ENCODE measurements around the gene OR1A2. TPM values are rescaled to one million over a fixed set of nuclear protein-coding genes. Genes with fewer than 3 reads are reported as not detected.
"Not testable (repeated sequence)": the region's sequence is repeated elsewhere in the genome, so short reads cannot be mapped to it uniquely, and the experiment has no call there.

OR1A2 gene
- polyA plus RNA-seq: not detected

GRCh38 chr17:3197219-3197618 lies at the start of gene OR1A2:
TSS of gene OR1A2 (plus strand) at chr17:3197519. CDS start at chr17:3197519, 0 bp downstream.
- no peak within 1 kb of the TSS for H3K27ac ChIP-seq (ENCODE audit: low read depth, low read length)
- 66 to 81% (median 80%) methylated on average over 4 of the region's 4 CpGs for WGBS, 3 donors

- H3K27ac ChIP-seq (ENCODE audit: low read depth, low read length): no peak overlapping the region
- WGBS, 3 donors: 57 to 73% (median 62%) methylated on average over 1 of the region's 1 CpG
These were observed 40.1 kb upstream of the OR1A2 start for GRCh38 chr17:3157218-3157617.

GRCh38 chr17:3167574-3167973 lies 29.7 kb upstream of the OR1A2 start:
- H3K27ac ChIP-seq (ENCODE audit: low read depth, low read length): no peak overlapping the region
- 46 to 63% (median 50%) methylated on average over 5 of the region's 5 CpGs for WGBS, 3 donors

GRCh38 chr17:3189961-3190360 lies 7.4 kb upstream of the OR1A2 start:
- 22 to 40% (median 29%) methylated on average over 4 of the region's 4 CpGs for WGBS, 3 donors

GRCh38 chr17:3207367-3207766 lies 10.0 kb downstream of the OR1A2 start, which contains the start of gene OR1A1:
TSS of gene OR1A1 (plus strand) at chr17:3207667. CDS start at chr17:3215621, 7,954 bp downstream.
- no peak within 1 kb of the TSS for H3K27ac ChIP-seq (ENCODE audit: low read depth, low read length)
- WGBS, 3 donors: 56 to 74% (median 70%) methylated on average over 7 of the region's 7 CpGs

More at GRCh38 chr17:3189961-3190360, 7.4 kb upstream of the OR1A2 start:
- H3K27ac ChIP-seq (ENCODE audit: low read depth, low read length): no peak overlapping the region

- WGBS, 3 donors: 87 to 96% (median 87%) methylated on average over 6 of the region's 6 CpGs
- H3K27ac ChIP-seq (ENCODE audit: low read depth, low read length): no peak overlapping the region
These were observed 11.2 kb downstream of the OR1A2 start for GRCh38 chr17:3208484-3208883.

GRCh38 chr17:3213001-3213400 lies 15.7 kb downstream of the OR1A2 start:
- 63 to 74% (median 73%) methylated on average over 3 of the region's 3 CpGs for WGBS, 3 donors
- no peak overlapping the region for H3K27ac ChIP-seq (ENCODE audit: low read depth, low read length)

- WGBS, 3 donors: 58 to 61% (median 59%) methylated on average over 6 of the region's 6 CpGs
- no peak overlapping the region for H3K27ac ChIP-seq (ENCODE audit: low read depth, low read length)
These were observed 16.3 kb downstream of the OR1A2 start for GRCh38 chr17:3213587-3213986.

GRCh38 chr17:3219978-3220377 lies 22.7 kb downstream of the OR1A2 start:
- 57 to 75% (median 71%) methylated on average over 3 of the region's 3 CpGs for WGBS, 3 donors
- not testable (repeated sequence) for H3K27ac ChIP-seq (ENCODE audit: low read depth, low read length)

GRCh38 chr17:3221850-3222249 lies 24.5 kb downstream of the OR1A2 start:
- no peak overlapping the region for H3K27ac ChIP-seq (ENCODE audit: low read depth, low read length)
- 85 to 89% (median 86%) methylated on average over 2 of the region's 2 CpGs for WGBS, 3 donors

GRCh38 chr17:3222505-3222904 lies 25.2 kb downstream of the OR1A2 start:
- WGBS, 3 donors: 41 to 63% (median 63%) methylated on average over 2 of the region's 2 CpGs
- H3K27ac ChIP-seq (ENCODE audit: low read depth, low read length): no peak overlapping the region

- H3K27ac ChIP-seq (ENCODE audit: low read depth, low read length): not testable (repeated sequence)
These were observed 27.5 kb downstream of the OR1A2 start for GRCh38 chr17:3224721-3225352.

GRCh38 chr17:3232300-3232699 lies 35.0 kb downstream of the OR1A2 start:
- 71 to 85% (median 83%) methylated on average over 6 to 8 of the region's 8 CpGs for WGBS, 3 donors

GRCh38 chr17:3238685-3239084 lies 41.4 kb downstream of the OR1A2 start:
- WGBS, 3 donors: 0 to 15% (median 5%) methylated on average over 1 of the region's 2 CpGs

More at GRCh38 chr17:3232300-3232699, 35.0 kb downstream of the OR1A2 start:
- not testable (repeated sequence) for H3K27ac ChIP-seq (ENCODE audit: low read depth, low read length)

GRCh38 chr17:3241044-3241443 lies 43.7 kb downstream of the OR1A2 start:
- 83% methylated on average over 1 of the region's 1 CpG; no CpG with 5 or more reads in 2 of the 3 donors for WGBS, 3 donors
- not testable (repeated sequence) for H3K27ac ChIP-seq (ENCODE audit: low read depth, low read length)

More at GRCh38 chr17:3238685-3239084, 41.4 kb downstream of the OR1A2 start:
- H3K27ac ChIP-seq (ENCODE audit: low read depth, low read length): not testable (repeated sequence)

- not testable (repeated sequence) for H3K27ac ChIP-seq (ENCODE audit: low read depth, low read length)
- WGBS, 3 donors: 22 to 36% (median 29%) methylated on average over 1 of the region's 1 CpG
These were observed 47.5 kb downstream of the OR1A2 start for GRCh38 chr17:3244841-3245240.

Other genes starting within 250 kb of the OR1A2 start
- not detected for gene OR1D5, start 133.9 kb upstream of the OR1A2 start, polyA plus RNA-seq
- not detected for gene OR1D2, start 93.1 kb upstream of the OR1A2 start, polyA plus RNA-seq
- not detected for gene OR1G1, start 70.0 kb upstream of the OR1A2 start, polyA plus RNA-seq
- not detected for gene OR1A1, start 10.1 kb downstream of the OR1A2 start, polyA plus RNA-seq
- gene OR3A1, start 100.8 kb downstream of the OR1A2 start, polyA plus RNA-seq: under 1 TPM in 1 of 3 donors, not detected in 2; 0.07 TPM
- gene OR3A2, start 188.8 kb downstream of the OR1A2 start, polyA plus RNA-seq: under 1 TPM in 1 of 3 donors, not detected in 2; 0.13 TPM
- gene OR1E1, start 200.9 kb downstream of the OR1A2 start, polyA plus RNA-seq: under 1 TPM in 2 of 3 donors, not detected in 1; 0.09 to 0.34 TPM
- not detected for gene OR3A3, start 213.9 kb downstream of the OR1A2 start, polyA plus RNA-seq
- gene OR1E2, start 236.3 kb downstream of the OR1A2 start, polyA plus RNA-seq: under 1 TPM in 1 of 3 donors, not detected in 2; 0.67 TPM

All from adipose tissue (tissue), 3 donors.